Neural cell (in vitro differentiated cells): ENCODE results near the gene ISCU. TPM values are rescaled to one million over a fixed set of nuclear protein-coding genes. Genes with fewer than 3 reads are reported as not detected.

Experiments
- H2AFZ ChIP-seq: fragments of 200-600, 300-800 bp; sonication (generic), shearing (Covaris generic); 2 replicates; pipeline ENCODE4 v1.6.0; 2014; ENCODE audit warnings: low read depth, mild to moderate bottlenecking, antibody characterized with exemption, low read length, moderate library complexity
- H3F3A ChIP-seq: fragments of 200-600 bp; shearing (Covaris generic); 2 replicates; pipeline ENCODE4 v1.6.1; 2016; ENCODE audit warnings: mild to moderate bottlenecking, moderate library complexity, mixed read lengths, antibody characterized with exemption, low read length; ENCODE audit not compliant: insufficient read depth, poor library complexity, severe bottlenecking
- H3K27ac ChIP-seq: fragments of 200-600, 300-800 bp; sonication (generic), shearing (Covaris generic); 2 replicates; pipeline ENCODE4 v1.5.1; 2014; ENCODE audit warnings: mild to moderate bottlenecking, low read length, moderate library complexity
- H3K27me3 ChIP-seq: fragments of 300-800, 200-600 bp; sonication (generic), shearing (Covaris generic); 2 replicates; pipeline ENCODE4 v1.6.0; 2014; ENCODE audit warnings: mild to moderate bottlenecking, low read depth, low read length, moderate library complexity; ENCODE audit not compliant: insufficient read depth
- H3K36me3 ChIP-seq: fragments of 300-800, 200-600 bp; sonication (generic), shearing (Covaris generic); 2 replicates; pipeline ENCODE4 v1.5.1; 2014; ENCODE audit warnings: mild to moderate bottlenecking, antibody characterized with exemption, low read length, moderate library complexity; ENCODE audit not compliant: insufficient read depth
- H3K4me2 ChIP-seq: fragments of 300-800, 200-600 bp; sonication (generic), shearing (Covaris generic); 2 replicates; pipeline ENCODE4 v1.6.0; 2014; ENCODE audit warnings: mild to moderate bottlenecking, low read length
- H3K4me3 ChIP-seq: fragments of 300-800, 200-600 bp; sonication (generic), shearing (Covaris generic); 2 replicates; pipeline ENCODE4 v1.5.1; 2014; ENCODE audit warnings: mild to moderate bottlenecking, low read length, moderate library complexity
- H3K79me2 ChIP-seq: fragments of 200-600 bp; shearing (Covaris generic); replicated peaks from 2 replicates; pipeline ENCODE4 v1.6.0; 2014; ENCODE audit warnings: mild to moderate bottlenecking, low read length, moderate library complexity; ENCODE audit not compliant: insufficient read depth
- H3K9ac ChIP-seq: fragments of 300-800, 200-600 bp; sonication (generic), shearing (Covaris generic); 2 replicates; pipeline ENCODE4 v1.6.1; 2016; ENCODE audit warnings: mild to moderate bottlenecking, low read length, mixed read lengths
- H3K9me2 ChIP-seq: fragments of 200-600 bp; shearing (Covaris generic); 2 replicates; pipeline ENCODE4 v1.6.1; 2016; ENCODE audit warnings: mild to moderate bottlenecking, low read length, mixed read lengths; ENCODE audit not compliant: insufficient read depth
- H3K9me3 ChIP-seq: fragments of 200-600, 300-800 bp; sonication (generic), shearing (Covaris generic); 2 replicates; pipeline ENCODE4 v1.6.1; 2016; ENCODE audit warnings: mild to moderate bottlenecking, mixed run types, low read length, moderate library complexity, mixed read lengths
- H4K20me1 ChIP-seq: fragments of 200-600 bp; shearing (Covaris generic); 2 replicates; pipeline ENCODE4 v1.6.1; 2016; ENCODE audit warnings: mild to moderate bottlenecking, mixed run types; ENCODE audit not compliant: insufficient read depth
- CTCF ChIP-seq: fragments of 450-650 bp; IDR thresholded peaks from 2 replicates; pipeline ENCODE4 v1.5.1; 2014; ENCODE audit warnings: antibody characterized with exemption, mild to moderate bottlenecking, moderate library complexity; ENCODE audit not compliant: poor library complexity, severe bottlenecking
- EP300 ChIP-seq: fragments of 450-650 bp; conservative IDR thresholded peaks from 2 replicates; pipeline ENCODE4 v1.6.1; 2014; ENCODE audit warnings: antibody characterized with exemption, mild to moderate bottlenecking, moderate library complexity; ENCODE audit not compliant: poor library complexity, severe bottlenecking
- EZH2 ChIP-seq: fragments of 200-600, 300-800 bp; shearing (Covaris generic), sonication (generic); IDR thresholded peaks from 2 replicates; pipeline ENCODE4 v1.6.1; 2014; ENCODE audit warnings: antibody characterized with exemption, low read length, borderline replicate concordance, mild to moderate bottlenecking; ENCODE audit not compliant: insufficient read depth, poor library complexity, severe bottlenecking
- MXI1 ChIP-seq: fragments of 450-650 bp; conservative IDR thresholded peaks from 2 replicates; pipeline ENCODE4 v1.6.1; 2014; ENCODE audit warnings: antibody characterized with exemption, mild to moderate bottlenecking; ENCODE audit not compliant: poor library complexity, severe bottlenecking
- POLR2AphosphoS5 ChIP-seq: IDR thresholded peaks from 2 replicates; pipeline ENCODE4 v1.6.1; 2012
- RAD21 ChIP-seq: fragments of 450-650 bp; conservative IDR thresholded peaks from 2 replicates; pipeline ENCODE4 v1.6.1; 2014; ENCODE audit warnings: antibody characterized with exemption, mild to moderate bottlenecking, moderate library complexity
- REST ChIP-seq: IDR thresholded peaks from 2 replicates; pipeline ENCODE4 v1.6.1; 2012; ENCODE audit warnings: borderline replicate concordance
- SMC3 ChIP-seq: fragments of 450-650 bp; conservative IDR thresholded peaks from 2 replicates; pipeline ENCODE4 v1.6.1; 2014; ENCODE audit warnings: antibody characterized with exemption, mild to moderate bottlenecking, moderate library complexity; ENCODE audit not compliant: poor library complexity
- TAF1 ChIP-seq: IDR thresholded peaks from 2 replicates; pipeline ENCODE4 v1.6.1; 2012; ENCODE audit warnings: low read depth
- polyA plus RNA-seq: library from polyadenylated mRNA; depleted of rRNA; stranded (reverse); fragments of >200 nt; gene quantifications from 2 replicates; pipeline ENCODE4 v1.2.3, GENCODE V29; 2014

ISCU gene
- polyA plus RNA-seq, 1 donor from 2014 or later = 164 TPM

GRCh38 chr12:108564724-108565123 lies 2.3 kb downstream of the ISCU start:
- Histone ChIP-seq H3K4me3 (no peak overlapping the region), H3K79me2 (peaks cover 23% of the 10 kb centered on the region), H3K27ac (no peak overlapping the region), H3K4me2 (no peak overlapping the region), H3K9me2 (no peaks in the 10 kb centered on the region), H4K20me1 (no peaks in the 10 kb centered on the region), H3K27me3 (no peaks in the 10 kb centered on the region), H3K9me3 (no peaks in the 10 kb centered on the region), H2AFZ (no peak overlapping the region), H3K9ac (no peak overlapping the region), H3K36me3 (peaks cover 3% of the 10 kb centered on the region), H3F3A (peaks cover 3% of the 10 kb centered on the region)
- no peak for TF ChIP-seq EZH2
- TF ChIP-seq REST = no peak
- TF ChIP-seq MXI1 = no peak
- TF ChIP-seq CTCF = no peak
- TF ChIP-seq SMC3 = no peak
- TF ChIP-seq EP300 = no peak
- TF ChIP-seq TAF1 = no peak
- TF ChIP-seq RAD21 = no peak
- TF ChIP-seq POLR2AphosphoS5 = no peak

- H3F3A ChIP-seq = peaks cover 3% of the 10 kb centered on the region
- no peak overlapping the region for H3K4me2 ChIP-seq
- no peak overlapping the region for H3K9ac ChIP-seq
- H3K36me3 ChIP-seq = peaks cover 3% of the 10 kb centered on the region
- H2AFZ ChIP-seq = no peak overlapping the region
- TF ChIP-seq EZH2 = no peak
- peaks cover 19% of the 10 kb centered on the region for H3K79me2 ChIP-seq
- no peaks in the 10 kb centered on the region for H3K27me3 ChIP-seq
- no peak overlapping the region for H3K4me3 ChIP-seq
- H4K20me1 ChIP-seq = no peaks in the 10 kb centered on the region
- no peaks in the 10 kb centered on the region for H3K9me2 ChIP-seq
- H3K27ac ChIP-seq = no peak overlapping the region
- no peaks in the 10 kb centered on the region for H3K9me3 ChIP-seq
These were observed 2.8 kb downstream of the ISCU start for GRCh38 chr12:108565146-108565545.

- Histone ChIP-seq H3K27ac (no peak overlapping the region), H3K4me3 (no peak overlapping the region), H3K36me3 (peaks cover 3% of the 10 kb centered on the region), H3K9me3 (no peaks in the 10 kb centered on the region), H3F3A (peaks cover 3% of the 10 kb centered on the region), H3K9me2 (no peaks in the 10 kb centered on the region), H3K9ac (no peak overlapping the region), H4K20me1 (no peaks in the 10 kb centered on the region), H3K79me2 (peaks cover 10% of the 10 kb centered on the region), H2AFZ (no peak overlapping the region), H3K4me2 (no peak overlapping the region), H3K27me3 (no peaks in the 10 kb centered on the region)
- TF ChIP-seq RAD21 = no peak
- TF ChIP-seq SMC3 = no peak
- no peak for TF ChIP-seq POLR2AphosphoS5
- TF ChIP-seq EZH2 = no peak
- no peak for TF ChIP-seq EP300
- no peak for TF ChIP-seq MXI1
- TF ChIP-seq REST = no peak
- no peak for TF ChIP-seq TAF1
- no peak for TF ChIP-seq CTCF
These were observed 3.6 kb downstream of the ISCU start for GRCh38 chr12:108565976-108566375.
